Measurements from ENCODE around the gene RHBDD1.

DNA sequence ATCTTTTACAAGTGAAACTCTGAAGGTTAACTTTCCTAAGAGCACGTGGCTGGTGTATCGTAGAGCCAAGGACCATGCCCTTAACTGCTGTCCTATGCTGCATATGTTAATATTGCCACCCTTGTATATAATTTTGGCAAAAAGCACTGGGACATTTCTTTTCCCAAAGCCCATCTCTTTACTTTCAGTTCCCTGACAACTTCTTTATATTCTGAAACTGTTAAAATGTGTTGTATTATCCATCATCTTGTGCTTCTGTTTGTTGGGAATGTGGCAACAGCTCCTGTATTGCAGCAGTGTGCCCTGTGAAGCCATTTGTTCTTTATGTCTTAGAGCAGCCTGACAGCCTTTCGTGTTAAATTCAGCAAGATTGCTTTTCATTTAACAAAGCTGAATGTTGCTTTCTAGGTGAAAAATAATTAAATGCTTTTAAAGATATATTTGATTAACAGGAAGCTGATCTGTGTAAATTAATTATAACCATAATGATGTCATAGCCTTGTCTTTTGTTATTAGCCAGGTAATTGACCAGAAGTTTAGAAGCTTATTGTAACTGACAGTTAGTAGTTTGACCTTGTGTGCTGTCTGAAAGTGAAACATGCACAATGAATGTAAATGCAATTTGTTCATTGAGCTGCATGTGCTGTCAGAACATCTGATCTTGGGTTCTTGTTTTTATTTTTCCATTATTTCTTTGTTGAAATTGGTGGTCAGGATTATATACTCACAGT, 9.7 kb downstream of the RHBDD1 start:
- TF ChIP-seq, protein P1, sequence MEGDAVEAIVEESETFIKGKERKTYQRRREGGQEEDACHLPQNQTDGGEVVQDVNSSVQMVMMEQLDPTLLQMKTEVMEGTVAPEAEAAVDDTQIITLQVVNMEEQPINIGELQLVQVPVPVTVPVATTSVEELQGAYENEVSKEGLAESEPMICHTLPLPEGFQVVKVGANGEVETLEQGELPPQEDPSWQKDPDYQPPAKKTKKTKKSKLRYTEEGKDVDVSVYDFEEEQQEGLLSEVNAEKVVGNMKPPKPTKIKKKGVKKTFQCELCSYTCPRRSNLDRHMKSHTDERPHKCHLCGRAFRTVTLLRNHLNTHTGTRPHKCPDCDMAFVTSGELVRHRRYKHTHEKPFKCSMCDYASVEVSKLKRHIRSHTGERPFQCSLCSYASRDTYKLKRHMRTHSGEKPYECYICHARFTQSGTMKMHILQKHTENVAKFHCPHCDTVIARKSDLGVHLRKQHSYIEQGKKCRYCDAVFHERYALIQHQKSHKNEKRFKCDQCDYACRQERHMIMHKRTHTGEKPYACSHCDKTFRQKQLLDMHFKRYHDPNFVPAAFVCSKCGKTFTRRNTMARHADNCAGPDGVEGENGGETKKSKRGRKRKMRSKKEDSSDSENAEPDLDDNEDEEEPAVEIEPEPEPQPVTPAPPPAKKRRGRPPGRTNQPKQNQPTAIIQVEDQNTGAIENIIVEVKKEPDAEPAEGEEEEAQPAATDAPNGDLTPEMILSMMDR (IDR thresholded peaks at IDR 0.05; ENCODE audit: low read depth, low read length, poor library complexity, severe bottlenecking): no peak
- no peak for TF ChIP-seq EZH2phosphoT487 (IDR thresholded peaks at IDR 0.05; ENCODE audit: borderline replicate concordance, low read length)
